K562 (cell line): ENCODE results near the gene OR4N5. TPM values are rescaled to one million over a fixed set of nuclear protein-coding genes. Genes with fewer than 3 reads are reported as not detected.

Experiments
- ARID1B ChIP-seq: fragments of 450-650 bp; IDR thresholded peaks from 2 replicates; pipeline ENCODE4 v1.6.1; 2016; ENCODE audit warnings: antibody characterized with exemption, mild to moderate bottlenecking, inconsistent platforms
- ATF7 ChIP-seq: fragments of 450-650 bp; IDR thresholded peaks from 2 replicates; pipeline ENCODE4 v1.7.1; 2014; ENCODE audit warnings: mild to moderate bottlenecking, moderate library complexity
- BCOR ChIP-seq: fragments of 450-650 bp; IDR thresholded peaks from 2 replicates; pipeline ENCODE4 v1.6.1; 2016
- CAMTA2 ChIP-seq: fragments of 250-450 bp; sonication (Bioruptor Pico); conservative IDR thresholded peaks from 2 replicates; pipeline ENCODE4 v1.5.1; 2022
- CBFA2T3 ChIP-seq: fragments of 450-650 bp; IDR thresholded peaks from 2 replicates; pipeline ENCODE4 v1.6.1; 2017
- HBP1 ChIP-seq: fragments of 450-650 bp; formaldehyde crosslinking; IDR thresholded peaks from 2 replicates; pipeline ENCODE4 v1.4.0; 2022; ENCODE audit warnings: missing genetic modification characterization
- L3MBTL2 ChIP-seq: fragments of 450-650 bp; IDR thresholded peaks from 2 replicates; pipeline ENCODE4 v1.6.1; 2016; ENCODE audit warnings: mild to moderate bottlenecking, moderate library complexity
- MEIS2 ChIP-seq: fragments of 450-650 bp; IDR thresholded peaks from 2 replicates; pipeline ENCODE4 v1.6.1; 2014; ENCODE audit warnings: mild to moderate bottlenecking; ENCODE audit not compliant: partially characterized antibody
- MYBL2 ChIP-seq, 2 experiments: fragments of 450-650 bp in 1 of 2; sonication (generic) in 1 of 2; formaldehyde crosslinking in 1 of 2; IDR thresholded peaks; 2 replicates each; pipeline versions ENCODE4 v1.6.1 to v1.8.1; 2017 to 2022; ENCODE audit warnings: borderline replicate concordance in 1 of 2, inconsistent platforms in 1 of 2, low read depth in 1 of 2, mild to moderate bottlenecking in 1 of 2, missing genetic modification reagents in 1 of 2, moderate library complexity in 1 of 2
- NCOR1 ChIP-seq: fragments of 450-650 bp; IDR thresholded peaks from 2 replicates; pipeline ENCODE4 v1.6.1; 2016; ENCODE audit warnings: mild to moderate bottlenecking, moderate library complexity
- PBX2 ChIP-seq, 2 experiments: IDR thresholded peaks in 1 of 2; conservative IDR thresholded peaks in 1 of 2; 2 replicates each; pipeline ENCODE4 v1.6.1; 2016; ENCODE audit warnings: low read depth in 2 of 2, mild to moderate bottlenecking in 1 of 2, missing compliant biosample characterization in 1 of 2, missing genetic modification characterization in 1 of 2, moderate library complexity in 1 of 2
- PKNOX1 ChIP-seq: fragments of 450-650 bp; IDR thresholded peaks from 2 replicates; pipeline ENCODE4 v1.6.1; 2016
- PREB ChIP-seq: sonication (generic); formaldehyde crosslinking; IDR thresholded peaks from 2 replicates; pipeline ENCODE4 v1.8.1; 2023; ENCODE audit warnings: mild to moderate bottlenecking, missing genetic modification reagents
- SOX6 ChIP-seq: fragments of 450-650 bp; IDR thresholded peaks from 2 replicates; pipeline ENCODE4 v1.6.1; 2014; ENCODE audit warnings: mild to moderate bottlenecking
- SREBF1 ChIP-seq: fragments of 150-350 bp; IDR thresholded peaks from 2 replicates; pipeline ENCODE4 v1.6.1; 2014; ENCODE audit warnings: antibody characterized with exemption, low read depth, low read length, borderline replicate concordance
- WHSC1 ChIP-seq: IDR thresholded peaks from one replicate; pipeline ENCODE4 v1.6.1; 2012; ENCODE audit warnings: low read length, control low read depth, inconsistent platforms
- ZNF24 ChIP-seq: fragments of 450-650 bp; IDR thresholded peaks from 2 replicates; pipeline ENCODE4 v1.6.1; 2016
- ZNF324 ChIP-seq: fragments of 250-450 bp; sonication (Bioruptor Pico); IDR thresholded peaks from 2 replicates; pipeline ENCODE4 v1.4.0; 2020; ENCODE audit warnings: mild to moderate bottlenecking
- ZNF592 ChIP-seq: fragments of 450-650 bp; IDR thresholded peaks from 2 replicates; pipeline ENCODE4 v1.6.1; 2017; ENCODE audit warnings: antibody characterized with exemption, mild to moderate bottlenecking
- ZNF717 ChIP-seq: fragments of 250-450 bp; sonication (Bioruptor Pico); IDR thresholded peaks from 2 replicates; pipeline ENCODE4 v1.5.0; 2021
- polyA plus RNA-seq, 8 experiments: library from polyadenylated mRNA; depleted of rRNA in 4 of 8; stranded (reverse) in 5 of 8; unstranded in 3 of 8; fragments of >200 nt; fragmentation: Nextera tagmentation in 2 of 8; fragmentation: Illumina TruSeq in 1 of 8; extraction: Ambion mirVana in 2 of 8; extraction: Trizol in 1 of 8; gene quantifications; 2 replicates each; pipeline versions ENCODE4 v1.2.1 to v1.2.3, GENCODE V29; 2011 to 2014; ENCODE audit warnings: inconsistent platforms in 1 of 8, missing spikeins in 1 of 8
- total RNA-seq, 7 experiments: library from RNA; depleted of rRNA in 6 of 7; stranded (reverse); fragments of >200 nt in 6 of 7; fragmentation: Illumina TruSeq in 2 of 7; extraction: Trizol in 2 of 7; gene quantifications; 2 replicates each; pipeline versions ENCODE4 v1.2.1 to v1.2.3, GENCODE V29; 2011 to 2021; ENCODE audit warnings: low replicate concordance in 1 of 7

Gene OR4N5
- total and polyA plus RNA-seq, 9 of the 15 experiments (the other 6 are each of a cell fraction or from before 2014, with no cell fraction given) = not detected

GRCh38 chr14:20176330-20176729 is 37.7 kb downstream of the OR4N5 start (continued):
- TF ChIP-seq ZNF592 = 0 out of 2 replicates have a peak, but pooled peaks have one; percentile 23
- TF ChIP-seq NCOR1 = no peak
- no peak for TF ChIP-seq HBP1
- TF ChIP-seq ARID1B = 0 out of 2 replicates have a peak, but pooled peaks have one; percentile 17
- no peak for TF ChIP-seq CAMTA2 (CRISPR knock-in tag)
- peak; percentile 15; the same call in 1 of the 2 replicates for TF ChIP-seq ATF7
- no peak for TF ChIP-seq ZNF717 (CRISPR knock-in tag)
- no peak for TF ChIP-seq ZNF24
- peak; percentile 47; the same call in 1 of the 2 replicates for TF ChIP-seq SOX6
- TF ChIP-seq MEIS2 = peak; percentile 96
- TF ChIP-seq SREBF1 = no peak
- TF ChIP-seq PREB (CRISPR knock-in tag) = no peak
- TF ChIP-seq ZNF324 (CRISPR knock-in tag) = no peak
- TF ChIP-seq WHSC1 = no peak
- peak; percentile 85 for TF ChIP-seq PKNOX1
- no peak for TF ChIP-seq PBX2 (CRISPR knock-in tag; IDR thresholded peaks at IDR 0.05; ENCODE audit: low read depth)
- TF ChIP-seq PBX2 (tag; conservative IDR thresholded peaks at IDR 0.05; ENCODE audit: low read depth) = peak; percentile 92
- peak; percentile 49 for TF ChIP-seq CBFA2T3
- peak; percentile 74 for TF ChIP-seq MYBL2 (IDR thresholded peaks at IDR 0.05; ENCODE audit: low read depth)
- TF ChIP-seq MYBL2 (CRISPR knock-in tag; IDR thresholded peaks at IDR 0.05; ENCODE audit: borderline replicate concordance) = no peak
- TF ChIP-seq BCOR = no peak
- TF ChIP-seq L3MBTL2 = peak; percentile 37; the same call in 1 of the 2 replicates
